OCI-M2 (cell line): ENCODE data around the gene MAP2K2.

Experiments
- DNase-seq: peaks from one replicate; lab custom pipeline; 2025; ENCODE audit not compliant: unreplicated experiment; lab: John Stamatoyannopoulos, UW

The MAP2K2 gene

DNA sequence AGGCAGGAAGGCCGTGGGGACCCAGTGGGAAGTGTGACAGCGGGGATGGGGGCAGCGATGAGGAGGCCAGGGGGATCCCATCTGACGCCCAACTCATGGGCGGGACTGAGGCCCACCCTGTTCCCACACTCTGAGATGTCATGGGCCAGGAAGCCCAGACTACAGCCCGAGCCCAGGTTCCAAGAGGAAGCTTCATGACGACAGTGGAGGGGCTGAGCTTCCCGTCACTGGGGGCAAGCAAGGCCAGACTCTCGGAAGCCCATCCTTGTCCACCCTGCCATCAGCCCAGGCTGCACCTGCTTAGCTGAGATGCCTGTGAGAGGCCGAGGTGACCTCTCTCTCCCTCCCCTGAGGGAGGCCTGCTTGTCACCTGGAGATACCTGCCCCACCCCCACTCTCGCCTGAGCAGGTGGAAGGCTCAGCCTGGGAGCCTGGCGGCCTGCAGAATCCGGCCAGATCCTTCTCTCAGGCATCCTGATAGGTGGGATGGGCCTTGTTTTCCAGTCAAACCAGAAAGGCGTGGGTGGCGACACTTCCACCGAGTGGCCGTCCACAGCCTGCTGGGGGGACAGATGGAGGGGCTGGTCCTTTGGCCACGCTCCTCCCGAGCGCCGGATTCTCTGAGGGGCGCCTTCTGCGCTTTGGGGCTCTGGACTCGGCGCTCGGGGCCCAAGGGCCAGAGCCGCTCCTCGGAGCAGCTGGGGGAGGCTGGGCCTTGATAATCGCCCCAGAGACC, 62.1 kb downstream of the MAP2K2 start:
- DNase-seq = no peak

GRCh38 chr19:4061178-4061682, 62.7 kb downstream of the MAP2K2 start:
- DNase-seq = no peak

DNA sequence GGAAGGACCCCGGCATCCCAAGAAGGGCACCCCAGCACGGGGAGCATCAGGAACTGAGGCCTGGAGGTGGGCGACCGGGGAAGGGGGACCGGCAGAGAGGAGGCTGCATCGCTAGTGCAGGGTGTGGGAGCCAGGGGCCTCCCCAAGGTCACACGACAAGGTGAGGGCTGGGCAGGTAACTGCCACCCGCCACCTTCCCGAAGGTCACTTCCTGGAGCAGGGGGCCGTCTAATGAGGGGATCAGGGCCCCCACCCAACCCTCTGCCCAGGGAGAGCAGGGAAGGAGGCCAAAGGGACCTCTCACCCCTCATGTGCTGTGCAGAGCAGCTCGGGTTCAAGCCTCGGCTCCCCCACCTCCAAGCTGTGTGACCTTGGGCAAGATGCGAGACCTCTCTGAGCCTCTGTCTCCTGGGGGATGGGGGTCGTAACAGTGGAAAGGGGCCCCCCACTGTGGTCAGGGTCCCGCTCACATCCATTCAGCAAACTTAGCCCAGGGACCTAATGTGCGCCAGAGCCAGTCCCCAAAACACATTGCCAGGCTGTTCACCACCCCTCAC, 63.2 kb downstream of the MAP2K2 start:
- no peak for DNase-seq

DNA sequence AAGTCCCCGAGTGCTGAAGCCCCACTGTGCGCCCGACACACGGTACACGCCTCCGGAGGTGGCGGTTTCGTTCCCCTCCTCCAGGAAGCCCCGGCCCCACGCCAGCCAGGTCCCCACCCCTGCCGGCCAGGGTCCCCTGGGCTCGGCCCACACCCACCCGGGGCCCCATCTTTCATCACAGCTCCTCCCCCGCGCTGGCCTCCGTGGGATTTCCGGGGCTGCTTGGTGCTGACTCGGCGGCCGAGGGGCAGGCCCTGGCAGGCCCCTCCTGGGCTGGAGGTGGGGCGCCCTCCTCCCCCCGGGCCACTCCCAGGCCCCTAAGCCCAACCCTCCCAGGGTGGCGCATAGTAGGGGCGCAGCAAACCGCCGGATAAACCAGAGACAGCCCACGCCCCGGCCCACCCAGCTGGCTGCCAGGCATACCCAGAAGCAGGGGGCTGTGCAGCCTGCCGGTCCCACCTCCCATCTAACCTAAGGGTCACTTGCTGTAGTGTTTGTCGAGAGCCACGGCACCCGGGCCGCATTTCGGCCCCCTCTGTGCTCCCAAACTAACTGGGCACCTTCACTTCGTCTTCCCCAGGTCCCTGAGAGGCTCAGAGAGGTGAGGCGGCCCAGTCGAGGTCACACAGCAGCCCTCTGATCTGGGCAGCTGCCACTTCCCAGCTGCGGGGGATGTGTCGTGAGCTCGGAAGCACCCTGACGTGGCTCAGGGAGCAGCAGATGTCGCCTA, 63.9 kb downstream of the MAP2K2 start:
- no peak for DNase-seq

GRCh38 chr19:4059453-4059871, 64.5 kb downstream of the MAP2K2 start:
- no peak for DNase-seq

- DNase-seq = no peak
Measured at GRCh38 chr19:4058693-4059452, 65.0 kb downstream of the MAP2K2 start.

- no peak for DNase-seq
Measured at GRCh38 chr19:4057931-4058692, 65.8 kb downstream of the MAP2K2 start.

GRCh38 chr19:4055209-4055552, 68.7 kb downstream of the MAP2K2 start:
- no peak for DNase-seq

DNA sequence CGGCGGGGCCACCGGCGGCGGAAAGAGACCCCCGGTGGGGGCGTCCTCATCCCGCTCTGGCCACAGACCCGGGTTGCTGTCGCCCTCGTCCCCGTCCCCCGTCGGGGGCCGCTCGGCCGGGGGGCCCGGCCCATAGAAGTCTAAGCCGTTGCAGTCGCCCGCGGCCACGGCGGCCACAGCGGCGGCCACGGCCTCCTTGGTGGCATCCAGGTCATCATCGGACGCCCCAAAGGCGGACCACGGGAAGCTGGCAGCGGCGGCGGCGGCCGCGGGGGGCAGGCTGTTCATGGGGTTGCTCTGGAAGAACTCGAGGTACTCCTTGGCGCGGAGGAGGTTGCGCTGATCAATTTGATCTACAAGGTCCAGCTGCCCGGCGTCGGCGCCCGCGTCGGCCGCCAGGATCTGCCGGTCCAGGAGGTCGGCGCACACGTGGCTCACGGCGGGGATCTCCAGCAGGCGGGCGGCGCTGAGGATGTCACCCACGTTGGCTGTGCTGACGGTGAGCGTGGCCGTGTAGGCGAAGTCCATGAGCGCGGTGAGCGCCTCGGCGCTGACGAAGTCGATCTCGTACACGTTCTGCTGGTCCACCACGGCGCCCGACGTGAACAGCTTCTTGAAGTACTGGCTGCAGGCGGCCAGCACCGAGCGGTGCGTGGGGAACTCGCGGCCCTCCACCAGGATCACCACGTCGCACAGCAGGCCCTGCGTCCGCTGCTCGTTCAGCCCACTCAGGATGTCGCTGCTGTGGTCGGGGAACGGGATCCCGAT, 69.3 kb downstream of the MAP2K2 start:
- DNase-seq = no peak

GRCh38 chr19:4053423-4054324, 70.2 kb downstream of the MAP2K2 start:
- no peak for DNase-seq

- DNase-seq = no peak
Measured at GRCh38 chr19:4052993-4053422, 70.9 kb downstream of the MAP2K2 start.

DNA sequence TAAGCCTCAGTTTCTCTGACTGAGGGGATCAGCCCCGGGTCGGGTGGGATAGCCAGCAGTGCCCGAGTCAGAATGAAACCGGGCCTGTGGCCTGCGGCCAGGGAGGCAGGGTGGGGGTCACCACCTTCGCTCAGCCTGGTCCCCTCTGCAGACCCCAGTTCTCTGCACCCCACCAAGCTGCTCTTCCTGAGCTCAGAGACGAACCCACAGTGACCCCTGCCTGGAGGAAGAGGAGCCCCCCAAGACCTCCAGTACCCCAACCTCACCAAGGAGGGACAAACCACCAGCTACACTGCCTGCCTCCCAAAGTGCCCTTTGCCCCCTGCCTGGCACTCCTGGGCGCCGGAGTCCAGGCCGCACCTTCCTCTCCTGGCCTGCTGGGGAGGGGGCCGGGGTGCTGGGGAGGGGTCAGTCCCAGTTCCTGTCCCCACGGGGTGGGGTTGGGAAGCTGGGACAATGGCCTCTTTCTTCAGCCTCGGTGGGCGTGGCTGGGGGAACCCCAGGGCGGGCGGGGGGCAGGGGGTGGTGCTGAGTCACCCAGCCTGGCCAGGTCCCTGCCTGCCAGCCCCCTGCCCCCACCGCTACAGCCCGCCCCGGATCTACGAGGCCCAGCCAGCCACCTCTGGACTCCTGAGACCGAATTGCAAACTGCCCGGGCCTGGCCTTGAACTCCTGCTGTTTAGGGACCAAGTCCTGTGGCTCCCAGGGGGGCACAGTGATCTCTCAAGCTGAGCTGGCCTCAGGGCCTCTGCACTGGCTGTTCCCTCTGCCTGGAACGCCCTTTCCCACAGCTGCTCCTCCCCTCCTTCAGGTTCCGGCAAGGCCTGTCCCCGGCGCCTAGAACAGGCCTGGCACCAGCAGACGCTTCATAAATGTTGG, 71.6 kb downstream of the MAP2K2 start:
- DNase-seq = no peak

DNA sequence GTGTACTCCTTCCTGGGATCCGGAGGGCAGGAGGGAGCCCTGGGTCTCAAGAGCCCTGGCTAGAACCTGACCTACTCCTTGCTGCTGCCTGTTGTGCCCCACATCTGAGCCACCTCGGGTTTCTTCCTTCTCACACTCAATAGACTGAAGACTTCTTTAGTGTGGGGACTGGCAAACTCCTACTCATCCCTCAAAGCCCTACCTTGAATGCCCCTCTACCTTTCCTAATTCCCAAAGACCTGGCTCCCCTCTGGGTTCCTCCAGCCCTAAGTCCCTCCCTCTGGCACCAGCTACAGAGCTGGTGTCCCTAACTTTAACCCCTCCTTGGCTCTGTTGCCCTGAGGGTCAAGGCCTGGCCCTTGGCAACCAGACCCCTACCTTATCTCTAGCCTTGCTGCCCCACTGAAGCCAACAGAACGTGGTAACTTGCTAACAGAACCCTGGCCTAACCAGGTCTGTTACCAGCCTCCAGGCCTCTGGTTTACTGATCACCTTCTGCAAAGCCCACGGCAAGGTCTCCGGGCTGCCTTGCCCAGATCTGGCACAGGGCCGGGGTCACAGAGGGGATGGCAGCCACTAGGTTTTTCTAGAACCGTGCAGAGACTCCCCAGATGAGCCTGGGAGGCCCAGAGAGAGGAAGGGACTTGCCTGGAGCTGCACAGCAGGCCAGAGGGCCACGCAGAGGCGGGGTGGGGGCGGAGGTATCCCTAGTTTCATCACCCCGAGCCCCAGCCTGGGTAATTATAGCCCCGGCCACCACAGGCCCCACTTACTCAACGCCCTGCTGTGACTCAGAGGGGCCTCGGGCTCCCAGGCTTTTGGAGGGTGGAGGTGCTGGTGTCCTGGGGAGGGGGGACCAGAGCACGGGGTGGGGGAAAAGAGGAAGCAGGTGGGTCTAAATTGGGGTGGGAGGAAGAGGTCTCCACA, 72.5 kb downstream of the MAP2K2 start:
- no peak for DNase-seq

- DNase-seq = no peak
Measured at GRCh38 chr19:4049432-4049831, 74.5 kb downstream of the MAP2K2 start.

GRCh38 chr19:4046946-4047683, 76.8 kb downstream of the MAP2K2 start:
- no peak for DNase-seq

- no peak for DNase-seq
Measured at GRCh38 chr19:4046362-4046691, 77.6 kb downstream of the MAP2K2 start.
